Common myeloid progenitor, CD34-positive (primary cell): ENCODE results near the gene SPINK8.

Experiments used
- CTCF ChIA-PET: fragments of 350-600 bp; sonication (Branson Sonifier 250); formaldehyde crosslinking; loops from one replicate; lab custom pipeline; 2021; ENCODE audit warnings: antibody characterized with exemption; lab: Charles Lee
- POLR2A ChIA-PET: fragments of 350-600 bp; sonication (Branson Sonifier 250); formaldehyde crosslinking; loops from one replicate; lab custom pipeline; 2021; ENCODE audit warnings: antibody characterized with exemption; lab: Charles Lee
- DNase-seq, 3 donors: peaks; one replicate each; pipeline versions ENCODE4 v3.0.0 to v3.0.0-alpha.2; 2013
- H3K27ac ChIP-seq, 2 experiments: 1 replicate in 1 of 2; 2 replicates in 1 of 2; pipeline ENCODE4 v1.7.0; 2013; ENCODE audit warnings: inconsistent platforms in 2 of 2, low read length in 2 of 2, mild to moderate bottlenecking in 2 of 2, low read depth in 1 of 2, moderate library complexity in 1 of 2; ENCODE audit not compliant: severe bottlenecking in 2 of 2, insufficient read depth in 1 of 2, poor library complexity in 1 of 2
- H3K27me3 ChIP-seq, 5 experiments: replicated peaks in 2 of 5; 1 replicate in 3 of 5; 2 replicates in 2 of 5; pipeline versions ENCODE4 v1.6.1 to v1.7.0; 2013; ENCODE audit warnings: low read length in 4 of 5, mild to moderate bottlenecking in 2 of 5, moderate library complexity in 2 of 5, inconsistent platforms in 1 of 5; ENCODE audit not compliant: insufficient read depth in 5 of 5, control insufficient read depth in 4 of 5
- H3K36me3 ChIP-seq, 4 experiments: 1 replicate in 2 of 4; 2 replicates in 2 of 4; pipeline versions ENCODE4 v1.6.1 to v1.7.0; 2013; ENCODE audit warnings: low read length in 3 of 4, control low read depth in 1 of 4, mild to moderate bottlenecking in 1 of 4; ENCODE audit not compliant: control insufficient read depth in 4 of 4, insufficient read depth in 4 of 4
- H3K4me1 ChIP-seq, 4 experiments: 1 replicate in 3 of 4; 2 replicates in 1 of 4; pipeline versions ENCODE4 v1.6.1 to v1.7.1; 2013; ENCODE audit warnings: low read length in 3 of 4, mild to moderate bottlenecking in 3 of 4, control low read depth in 1 of 4, inconsistent platforms in 1 of 4, moderate library complexity in 1 of 4; ENCODE audit not compliant: control insufficient read depth in 4 of 4, insufficient read depth in 4 of 4; ENCODE audit errors: control extremely low read depth in 1 of 4
- H3K4me3 ChIP-seq, 7 experiments: 1 replicate in 4 of 7; 2 replicates in 3 of 7; pipeline versions ENCODE4 v1.5.1 to v1.7.0; 2013; ENCODE audit warnings: mild to moderate bottlenecking in 7 of 7, low read length in 6 of 7, moderate library complexity in 6 of 7, inconsistent platforms in 2 of 7, low read depth in 2 of 7, control low read depth in 1 of 7; ENCODE audit not compliant: insufficient read depth in 4 of 7, control insufficient read depth in 1 of 7; ENCODE audit errors: extremely low read depth in 1 of 7
- H3K9me3 ChIP-seq, 5 experiments: 1 replicate in 4 of 5; 2 replicates in 1 of 5; pipeline versions ENCODE4 v1.6.1 to v1.7.1; 2013; ENCODE audit warnings: low read length in 4 of 5, mild to moderate bottlenecking in 2 of 5, inconsistent platforms in 1 of 5, low read depth in 1 of 5, moderate library complexity in 1 of 5; ENCODE audit not compliant: control insufficient read depth in 4 of 5, insufficient read depth in 2 of 5; ENCODE audit errors: control extremely low read depth in 1 of 5
- WGBS: methylation state at CpG from one replicate; pipeline ENCODE4 v1.1.5; 2013; ENCODE audit not compliant: insufficient coverage; 5-methylcytosine and 5-hydroxymethylcytosine counted together

SPINK8 gene

DNA sequence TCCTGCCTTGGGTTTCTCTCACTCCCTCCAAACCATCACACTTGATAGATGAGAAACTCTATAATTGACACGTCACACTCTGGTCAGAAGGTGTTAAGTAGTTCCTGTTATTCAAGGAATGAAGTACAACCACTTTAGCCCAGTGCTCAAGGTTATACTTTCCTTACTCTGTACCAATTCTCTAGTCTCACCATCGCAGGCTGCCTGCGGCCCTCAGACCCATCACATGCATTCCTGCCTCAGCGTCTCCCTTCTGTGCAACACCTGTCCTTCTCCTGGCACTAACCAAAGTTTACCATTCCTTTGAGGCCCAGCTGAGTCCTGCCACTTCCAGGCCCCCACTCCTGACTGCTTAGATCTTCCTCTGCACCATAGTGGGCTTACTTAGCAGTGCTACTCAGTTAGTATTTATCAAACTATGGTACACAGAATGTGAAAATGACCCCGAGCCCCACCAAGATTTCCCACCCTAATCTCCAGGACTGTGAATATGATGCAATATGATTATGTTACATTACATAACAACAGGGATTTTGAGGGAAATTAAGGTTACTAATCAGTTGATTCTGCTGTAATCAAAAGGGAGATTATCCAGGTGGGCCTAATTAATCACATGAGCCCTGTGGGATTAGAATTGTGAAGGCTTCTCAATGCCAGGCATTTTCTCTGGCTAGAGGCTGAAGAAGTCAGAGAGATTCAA, 36.2 kb downstream of the SPINK8 start:
- H3K36me3 ChIP-seq = peaks cover 10 to 57% (median 41%) of the 10 kb centered on the region in 4 experiments

DNA sequence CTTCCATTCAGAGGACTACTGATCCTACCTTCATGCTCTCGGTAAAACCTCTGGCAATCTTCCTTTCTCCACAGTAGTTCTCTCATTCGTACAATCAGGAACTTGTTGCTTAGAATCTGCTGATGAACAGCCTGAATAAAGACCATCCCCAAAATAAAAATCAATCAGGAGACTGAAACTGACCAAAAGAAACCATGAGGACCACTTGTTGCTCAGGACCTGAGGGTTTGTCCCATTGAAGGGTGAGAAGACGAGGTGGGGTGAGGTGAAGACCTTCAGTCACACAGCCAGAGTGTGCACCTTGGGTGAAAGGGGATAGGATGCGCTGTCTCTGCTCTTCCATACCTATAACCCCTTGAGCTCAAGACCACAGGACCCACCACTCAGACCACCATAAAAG, 36.8 kb downstream of the SPINK8 start:
- Histone ChIP-seq H3K36me3 (peaks cover 10 to 57% (median 43%) of the 10 kb centered on the region in 4 experiments), H3K27me3 (no peaks in the 10 kb centered on the region), H3K4me3 (no peak overlapping the region), H3K4me1 (peaks cover 11 to 19% (median 16%) of the 10 kb centered on the region in 4 experiments), H3K27ac (no peak overlapping the region), H3K9me3 (no peaks in the 10 kb centered on the region)
- ChIA-PET POLR2A (no interaction called here), CTCF (interaction anchor here (1.0 to 1.3 kb wide), 2 partner anchors 9 to 140 kb away, joined by 3 to 4 read pairs; no protein-coding TSS in a partner anchor)
- 65% methylated on average over 2 of the region's 4 CpGs for WGBS
- no peak for DNase-seq

More for the DNA sequence above, 36.2 kb downstream of the SPINK8 start:
- Histone ChIP-seq H3K27ac (no peak overlapping the region), H3K27me3 (no peaks in the 10 kb centered on the region), H3K9me3 (no peaks in the 10 kb centered on the region), H3K4me3 (no peak overlapping the region), H3K4me1 (peaks cover 11 to 25% (median 20%) of the 10 kb centered on the region in 4 experiments)
- POLR2A ChIA-PET = no interaction called here
- no peak for DNase-seq
- CTCF ChIA-PET = interaction anchor here (1.0 to 1.3 kb wide), 2 partner anchors 10 to 139 kb away, joined by 3 to 4 read pairs; no protein-coding TSS in a partner anchor
- 98% methylated on average over 4 of the region's 5 CpGs for WGBS

DNA sequence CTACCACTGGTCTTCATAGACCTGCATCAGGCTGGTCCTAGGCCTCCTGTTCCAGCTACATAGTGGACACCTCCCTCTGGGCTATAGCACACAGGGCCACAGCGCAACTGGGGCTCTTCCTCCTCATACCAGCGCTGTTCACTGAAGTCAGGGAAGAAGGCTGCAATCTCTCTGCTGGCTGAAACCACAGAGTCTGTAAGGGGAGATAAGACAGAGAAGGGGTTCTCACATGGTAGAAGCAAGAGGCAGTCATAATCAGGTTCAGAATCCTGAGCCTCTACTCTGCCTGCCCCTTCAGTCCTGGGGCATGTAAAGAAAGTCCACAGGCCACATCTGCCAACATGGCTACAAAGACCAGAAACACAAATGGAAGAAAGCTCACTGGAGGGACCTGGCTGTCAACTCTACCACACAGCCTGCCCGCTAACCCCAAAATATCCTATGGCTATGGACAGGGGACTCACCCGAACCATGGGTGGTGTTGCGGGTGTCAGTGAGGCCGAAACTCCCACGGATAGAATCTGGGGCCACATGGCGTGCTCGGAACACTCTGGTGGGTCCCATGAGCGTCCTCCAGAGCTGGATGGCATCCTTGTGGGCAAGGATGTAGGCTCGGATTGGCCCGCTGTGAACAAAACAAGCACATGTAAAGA, 38.7 kb downstream of the SPINK8 start:
- peaks cover 10 to 59% (median 43%) of the 10 kb centered on the region in 4 experiments for H3K36me3 ChIP-seq
- peaks cover 3 to 8% (median 4%) of the 10 kb centered on the region in 4 experiments for H3K4me1 ChIP-seq
- H3K27me3 ChIP-seq = no peaks in the 10 kb centered on the region
- WGBS = 96% methylated on average over 12 of the region's 12 CpGs
- H3K9me3 ChIP-seq = no peaks in the 10 kb centered on the region
- ChIA-PET POLR2A (no interaction called here), CTCF (no interaction called here)
- no peak overlapping the region for H3K27ac ChIP-seq
- H3K4me3 ChIP-seq = no peak overlapping the region
- peak; percentile 50 to 79 (median 70) for DNase-seq

- Histone ChIP-seq H3K4me1 (peaks cover 0 to 3% (median under 1%) of the 10 kb centered on the region in 4 experiments), H3K36me3 (peaks cover 3 to 30% (median 16%) of the 10 kb centered on the region in 4 experiments), H3K27ac (no peak overlapping the region), H3K4me3 (no peak overlapping the region), H3K27me3 (no peaks in the 10 kb centered on the region), H3K9me3 (no peaks in the 10 kb centered on the region)
- WGBS = no CpG with 5 or more reads among the region's 1 CpG
- CTCF ChIA-PET = interaction anchor here (0.6 to 3.7 kb wide), 2 partner anchors 16 to 147 kb away, joined by 3 to 12 read pairs; no protein-coding TSS in a partner anchor
- POLR2A ChIA-PET = no interaction called here
- no peak for DNase-seq
Measured at GRCh38 chr3:48289659-48290058, 43.8 kb downstream of the SPINK8 start.

DNA sequence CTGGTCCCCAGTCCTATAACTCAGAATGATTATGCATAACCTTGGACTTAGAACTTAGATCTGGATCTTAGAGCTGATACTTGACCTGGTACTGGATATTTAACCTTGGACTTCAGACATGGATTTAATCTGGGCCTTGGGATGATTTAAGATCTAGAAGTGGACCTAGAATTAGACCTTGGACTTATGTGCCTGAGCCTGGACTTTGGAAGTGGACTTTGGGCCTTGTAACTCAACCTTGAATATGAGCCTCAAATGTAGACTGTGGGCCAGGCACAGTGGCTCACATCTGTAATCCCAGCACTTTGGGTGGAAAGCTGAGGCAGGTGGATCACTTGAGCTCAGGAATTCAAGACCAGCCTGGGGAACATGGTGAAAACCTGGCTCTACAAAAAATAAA, 46.4 kb downstream of the SPINK8 start:
- H3K4me1 ChIP-seq = peaks cover 0 to 3% (median 0%) of the 10 kb centered on the region in 4 experiments
- H3K27me3 ChIP-seq = no peaks in the 10 kb centered on the region
- no peaks in the 10 kb centered on the region for H3K9me3 ChIP-seq
- POLR2A ChIA-PET = no interaction called here
- no peak for DNase-seq
- H3K27ac ChIP-seq = no peak overlapping the region
- CTCF ChIA-PET = interaction anchor here (0.9 kb wide), 1 partner anchor 10 kb away, joined by 4 read pairs; no protein-coding TSS in a partner anchor
- H3K4me3 ChIP-seq = no peak overlapping the region
- H3K36me3 ChIP-seq = peaks cover 0 to 8% (median 2%) of the 10 kb centered on the region in 4 experiments

DNA sequence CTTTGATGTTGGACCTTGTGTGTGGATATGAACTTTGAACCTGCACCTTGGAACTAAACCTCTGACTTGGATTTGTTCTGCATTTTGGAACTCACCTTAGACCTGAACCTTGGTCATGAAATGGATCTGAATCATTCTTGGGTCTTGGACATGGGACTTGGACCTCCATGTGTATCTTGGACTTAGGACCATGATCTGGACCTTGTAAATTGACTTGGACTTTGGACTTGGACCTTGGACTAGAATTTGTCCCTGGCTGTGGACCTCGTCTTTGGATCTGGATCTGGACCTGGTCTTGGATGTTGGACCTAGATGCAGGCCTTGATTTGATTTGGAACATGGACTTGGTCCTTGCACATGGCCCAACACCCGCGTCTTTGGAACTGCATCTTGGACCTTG, 47.2 kb downstream of the SPINK8 start:
- CTCF ChIA-PET = no interaction called here
- H3K36me3 ChIP-seq = peaks cover 0 to 7% (median 2%) of the 10 kb centered on the region in 4 experiments
- POLR2A ChIA-PET = no interaction called here
- no peak overlapping the region for H3K27ac ChIP-seq
- H3K27me3 ChIP-seq = no peaks in the 10 kb centered on the region
- peaks cover 0 to 3% (median 0%) of the 10 kb centered on the region in 4 experiments for H3K4me1 ChIP-seq
- WGBS = 100% methylated on average over 3 of the region's 3 CpGs
- H3K4me3 ChIP-seq = no peak overlapping the region
- H3K9me3 ChIP-seq = no peaks in the 10 kb centered on the region
- no peak for DNase-seq

DNA sequence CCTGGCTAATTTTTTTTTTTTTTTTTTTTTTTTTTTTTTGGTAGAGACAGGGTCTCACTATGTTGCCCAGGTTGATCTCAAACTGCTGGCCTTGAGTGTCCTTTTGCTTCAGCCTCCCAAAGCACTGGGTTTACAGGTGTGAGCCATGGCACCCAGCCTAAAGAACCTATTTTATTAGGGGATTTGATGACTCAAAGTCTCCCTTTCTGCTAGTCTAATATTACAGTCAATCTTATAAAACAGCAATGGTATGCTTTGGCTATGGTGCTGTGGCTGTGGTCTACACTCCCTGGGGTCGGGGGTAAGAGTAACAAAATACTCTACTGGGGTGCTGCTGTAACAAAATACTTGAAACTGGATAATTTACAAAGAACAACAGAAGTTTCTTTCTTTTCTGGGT, 47.8 kb downstream of the SPINK8 start:
- Histone ChIP-seq H3K36me3 (peaks cover 0 to 7% (median 2%) of the 10 kb centered on the region in 4 experiments), H3K9me3 (no peaks in the 10 kb centered on the region), H3K4me1 (peaks cover 0 to 3% (median 0%) of the 10 kb centered on the region in 4 experiments), H3K4me3 (no peak overlapping the region), H3K27ac (no peak overlapping the region), H3K27me3 (no peaks in the 10 kb centered on the region)
- no peak for DNase-seq
- no CpG with 5 or more reads among the region's 1 CpG for WGBS
- POLR2A ChIA-PET = no interaction called here
- CTCF ChIA-PET = interaction anchor here (0.7 to 0.8 kb wide), 2 partner anchors 10 to 151 kb away, joined by 3 read pairs; no protein-coding TSS in a partner anchor
